Fibroblast of lung (primary cell): ENCODE results near the gene STXBP2.

Source experiments
- CTCF ChIP-seq, 2 donors: IDR thresholded peaks in 1 of 2; conservative IDR thresholded peaks in 1 of 2; 1 replicate in 1 of 2; 2 replicates in 1 of 2; pipeline ENCODE4 v1.5.1; 2011 to 2012; ENCODE audit warnings: low read length in 2 of 2, control low read depth in 1 of 2, inconsistent platforms in 1 of 2, low read depth in 1 of 2, mild to moderate bottlenecking in 1 of 2
- EZH2 ChIP-seq: IDR thresholded peaks from 2 replicates; pipeline ENCODE4 v1.5.1; 2012; ENCODE audit warnings: low read length, control low read depth, mild to moderate bottlenecking; ENCODE audit errors: missing control alignments

DNA sequence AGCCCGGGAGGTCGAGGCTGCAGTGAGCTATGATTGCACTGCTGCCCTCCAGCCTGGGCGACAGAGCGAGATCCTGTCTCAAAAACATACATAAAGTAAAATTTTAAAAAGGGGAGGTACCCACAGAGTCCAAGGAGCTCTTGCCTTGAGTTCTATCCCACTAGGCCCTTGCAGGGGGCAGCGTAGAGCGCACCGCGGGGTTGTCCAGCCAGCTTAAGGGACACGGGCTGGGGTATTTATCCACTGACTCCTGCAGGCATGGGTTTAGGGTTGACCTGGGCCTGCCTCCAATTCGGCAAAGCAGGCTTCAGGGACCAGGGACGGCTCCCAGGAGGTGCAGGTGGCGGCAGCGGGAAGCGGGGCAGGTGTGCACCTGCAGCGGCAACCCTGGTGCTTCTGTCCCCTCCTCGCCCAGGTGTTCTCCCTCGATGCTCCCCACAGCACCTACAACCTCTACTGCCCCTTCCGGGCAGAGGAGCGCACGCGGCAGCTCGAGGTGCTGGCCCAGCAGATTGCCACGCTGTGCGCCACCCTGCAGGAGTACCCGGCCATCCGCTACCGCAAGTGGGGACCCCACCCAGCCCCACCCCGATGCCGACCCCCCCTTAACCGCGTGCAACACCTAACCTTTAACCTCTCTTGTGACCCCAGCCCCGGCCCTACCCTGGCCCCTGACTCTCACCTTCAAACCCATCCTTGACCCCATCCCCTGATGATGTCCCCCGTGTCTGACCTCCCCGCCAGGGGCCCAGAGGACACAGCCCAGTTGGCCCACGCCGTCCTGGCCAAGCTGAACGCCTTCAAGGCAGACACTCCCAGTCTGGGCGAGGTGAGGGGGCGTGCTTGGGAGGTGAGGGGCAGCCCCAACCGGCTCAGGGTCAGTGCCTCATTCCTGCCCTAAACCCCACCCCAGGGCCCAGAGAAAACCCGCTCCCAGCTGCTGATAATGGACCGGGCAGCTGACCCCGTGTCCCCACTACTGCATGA lies 4.7 kb downstream of the STXBP2 start:
- no peak for TF ChIP-seq CTCF (conservative IDR thresholded peaks at IDR 0.05 in 1 of 2, IDR thresholded peaks at IDR 0.05 in 1 of 2; ENCODE audit: low read depth in 1 of 2, low read length in 2 of 2)
- no peak for TF ChIP-seq EZH2
